Measurements from ENCODE around the gene SBF2.

DNA sequence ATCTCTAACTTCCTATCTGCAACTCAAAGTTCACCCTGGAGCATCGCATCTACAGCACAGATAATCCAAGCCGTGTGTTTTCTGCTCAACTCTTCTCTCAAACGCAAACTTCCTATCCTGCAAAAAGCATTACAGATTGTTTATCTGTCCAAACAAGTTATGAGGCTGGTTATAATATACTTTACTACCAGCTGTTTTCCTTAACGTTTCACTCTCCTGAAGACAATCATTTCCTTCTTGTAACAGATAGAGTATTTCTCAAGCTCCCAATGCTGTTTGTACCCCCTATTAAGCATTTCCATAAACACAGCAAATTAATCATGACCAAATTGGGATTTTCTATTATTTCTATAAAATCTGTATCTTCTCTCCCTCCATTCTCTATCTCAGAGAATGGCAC lies 84.7 kb downstream of the SBF2 start:
- TF ChIP-seq CTCF (IDR thresholded peaks at IDR 0.05): no peak
- no peak for TF ChIP-seq POLR2A (IDR thresholded peaks at IDR 0.05)
